Retina (tissue), 1 donor: ENCODE measurements around the gene PM20D2.
"Not testable (repeated sequence)": the region's sequence is repeated elsewhere in the genome, so short reads cannot be mapped to it uniquely, and the experiment has no call there.

Source experiments
- DNase-seq: peaks from one replicate; pipeline ENCODE4 v3.0.0-alpha.2; 2016

PM20D2 gene, protein sequence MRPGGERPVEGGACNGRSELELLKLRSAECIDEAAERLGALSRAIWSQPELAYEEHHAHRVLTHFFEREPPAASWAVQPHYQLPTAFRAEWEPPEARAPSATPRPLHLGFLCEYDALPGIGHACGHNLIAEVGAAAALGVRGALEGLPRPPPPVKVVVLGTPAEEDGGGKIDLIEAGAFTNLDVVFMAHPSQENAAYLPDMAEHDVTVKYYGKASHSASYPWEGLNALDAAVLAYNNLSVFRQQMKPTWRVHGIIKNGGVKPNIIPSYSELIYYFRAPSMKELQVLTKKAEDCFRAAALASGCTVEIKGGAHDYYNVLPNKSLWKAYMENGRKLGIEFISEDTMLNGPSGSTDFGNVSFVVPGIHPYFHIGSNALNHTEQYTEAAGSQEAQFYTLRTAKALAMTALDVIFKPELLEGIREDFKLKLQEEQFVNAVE

DNA sequence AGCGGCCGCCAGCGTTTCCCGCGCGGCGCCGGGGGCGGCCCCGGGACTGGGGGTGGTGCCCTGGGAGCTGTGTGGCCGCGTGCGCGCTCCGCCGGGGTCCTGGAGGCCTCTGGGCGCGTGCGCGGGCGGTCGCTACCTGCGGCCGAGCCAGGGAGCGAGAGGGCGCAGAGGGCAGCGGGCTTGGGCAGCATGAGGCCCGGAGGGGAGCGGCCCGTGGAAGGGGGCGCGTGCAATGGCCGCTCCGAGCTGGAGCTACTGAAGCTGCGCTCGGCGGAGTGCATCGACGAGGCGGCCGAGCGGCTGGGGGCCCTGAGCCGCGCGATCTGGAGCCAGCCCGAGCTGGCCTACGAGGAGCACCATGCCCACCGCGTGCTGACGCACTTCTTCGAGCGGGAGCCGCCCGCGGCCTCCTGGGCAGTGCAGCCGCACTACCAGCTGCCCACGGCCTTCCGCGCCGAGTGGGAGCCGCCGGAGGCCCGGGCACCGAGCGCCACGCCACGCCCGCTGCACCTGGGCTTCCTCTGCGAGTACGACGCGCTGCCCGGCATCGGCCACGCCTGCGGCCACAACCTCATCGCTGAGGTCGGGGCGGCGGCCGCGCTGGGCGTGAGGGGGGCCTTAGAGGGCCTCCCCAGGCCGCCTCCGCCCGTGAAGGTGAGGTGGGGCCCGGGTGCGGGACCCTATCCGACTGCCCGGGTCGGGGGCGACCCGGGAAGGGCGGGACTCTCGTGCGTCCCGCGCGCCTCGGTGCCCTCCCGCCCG, at the start of gene PM20D2:
Gene PM20D2, plus strand, starts transcription at position 100 of the 762 bp plus-strand sequence. Its CDS starts 90 bp downstream, at position 190.
- DNase-seq: peak; percentile 95

DNA sequence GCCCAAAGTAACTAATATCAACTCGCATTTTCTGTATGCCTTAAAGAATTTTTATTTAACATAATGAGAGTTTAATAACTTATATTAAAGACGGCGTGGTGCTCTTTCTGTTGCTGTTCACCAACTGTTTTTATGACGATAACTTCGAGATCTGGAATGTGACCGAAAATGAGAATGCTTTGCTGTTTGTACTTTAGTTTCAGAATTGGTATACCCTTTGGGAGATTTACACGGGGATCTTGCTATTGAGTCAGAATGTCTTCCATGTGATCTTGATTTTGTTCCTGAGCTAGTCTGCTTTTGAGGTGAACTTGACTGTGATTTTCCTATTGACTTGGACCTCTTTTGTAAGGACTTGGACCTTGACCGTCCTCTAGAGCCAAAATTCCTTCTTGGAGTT, 47.4 kb upstream of the PM20D2 start:
- no peak for DNase-seq

DNA sequence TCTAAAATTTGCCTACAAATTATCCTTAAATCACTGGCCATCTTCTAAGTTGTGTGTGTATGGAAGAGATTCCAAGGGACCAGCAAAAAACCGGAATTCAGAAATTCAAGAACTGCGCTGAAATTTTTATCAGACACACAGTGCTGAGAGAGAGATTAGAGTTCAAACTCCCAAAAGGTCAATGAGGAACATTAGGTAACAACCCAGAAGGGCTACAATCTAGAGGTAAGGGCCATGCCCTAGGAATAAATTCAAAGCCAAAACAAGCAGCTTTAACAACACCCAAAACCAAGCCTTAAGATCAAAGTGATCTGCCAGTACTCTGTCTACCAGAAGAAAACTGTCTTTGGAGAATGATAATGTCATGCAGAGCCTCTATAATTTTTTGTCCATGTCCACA, 45.7 kb upstream of the PM20D2 start:
- DNase-seq: no peak

DNA sequence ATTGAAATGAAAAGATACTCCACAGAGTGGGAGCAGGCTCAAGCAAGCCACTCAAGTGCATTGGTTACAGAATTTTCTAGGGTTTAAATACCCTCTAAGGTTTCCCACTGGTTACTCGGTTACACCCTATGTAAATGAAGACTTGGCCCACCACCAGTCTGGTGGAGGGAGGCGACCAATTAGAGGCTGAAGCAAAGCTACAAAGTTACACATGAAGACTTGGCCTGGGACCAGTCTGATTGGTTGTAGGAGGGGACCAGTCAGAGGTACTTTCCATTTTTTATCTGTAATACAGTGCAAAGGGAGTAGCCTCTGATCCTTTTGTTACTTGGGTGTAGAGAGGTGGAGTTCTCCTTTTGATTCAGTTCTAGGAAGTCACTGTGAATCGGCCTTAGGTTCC, 35.6 kb upstream of the PM20D2 start:
- DNase-seq: no peak

DNA sequence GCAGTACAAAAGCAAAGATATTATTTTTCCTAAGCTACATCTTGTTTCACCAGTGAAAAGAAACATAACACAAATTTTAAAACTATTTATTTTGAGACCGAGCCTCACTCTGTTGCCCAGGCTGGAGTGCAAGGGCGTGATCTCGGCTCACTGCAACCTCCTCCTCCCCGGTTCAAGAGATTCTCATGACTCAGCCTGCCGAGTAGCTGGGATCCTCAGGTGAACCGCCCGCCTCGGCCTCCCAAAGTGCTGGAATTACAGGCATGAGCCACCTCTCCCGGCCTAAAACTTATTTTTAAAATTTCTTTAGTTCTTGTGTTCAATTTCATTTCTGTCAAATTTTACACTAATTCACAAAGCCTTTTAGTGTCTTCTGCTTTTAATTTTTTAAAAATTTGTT, 33.9 kb upstream of the PM20D2 start:
- DNase-seq: no peak

DNA sequence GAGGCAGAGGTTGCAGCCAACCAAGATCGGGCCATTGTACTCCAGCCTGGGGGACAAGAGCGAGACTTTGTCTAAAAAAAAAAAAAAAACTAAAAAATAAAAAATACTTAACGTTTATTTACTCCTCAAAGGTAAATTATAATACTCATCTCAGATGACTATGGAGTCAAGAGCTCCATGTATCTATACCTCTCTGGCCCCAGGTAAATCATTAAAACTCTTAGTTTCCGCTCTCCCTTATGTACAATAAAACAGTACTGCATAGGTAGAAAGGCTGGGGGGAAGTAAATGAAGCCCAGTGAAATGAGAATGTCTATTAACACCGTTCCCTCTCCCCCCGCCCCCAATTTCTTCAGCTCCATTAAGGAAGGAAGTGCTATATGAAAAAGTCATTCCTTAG, 29.2 kb upstream of the PM20D2 start:
- DNase-seq: no peak

DNA sequence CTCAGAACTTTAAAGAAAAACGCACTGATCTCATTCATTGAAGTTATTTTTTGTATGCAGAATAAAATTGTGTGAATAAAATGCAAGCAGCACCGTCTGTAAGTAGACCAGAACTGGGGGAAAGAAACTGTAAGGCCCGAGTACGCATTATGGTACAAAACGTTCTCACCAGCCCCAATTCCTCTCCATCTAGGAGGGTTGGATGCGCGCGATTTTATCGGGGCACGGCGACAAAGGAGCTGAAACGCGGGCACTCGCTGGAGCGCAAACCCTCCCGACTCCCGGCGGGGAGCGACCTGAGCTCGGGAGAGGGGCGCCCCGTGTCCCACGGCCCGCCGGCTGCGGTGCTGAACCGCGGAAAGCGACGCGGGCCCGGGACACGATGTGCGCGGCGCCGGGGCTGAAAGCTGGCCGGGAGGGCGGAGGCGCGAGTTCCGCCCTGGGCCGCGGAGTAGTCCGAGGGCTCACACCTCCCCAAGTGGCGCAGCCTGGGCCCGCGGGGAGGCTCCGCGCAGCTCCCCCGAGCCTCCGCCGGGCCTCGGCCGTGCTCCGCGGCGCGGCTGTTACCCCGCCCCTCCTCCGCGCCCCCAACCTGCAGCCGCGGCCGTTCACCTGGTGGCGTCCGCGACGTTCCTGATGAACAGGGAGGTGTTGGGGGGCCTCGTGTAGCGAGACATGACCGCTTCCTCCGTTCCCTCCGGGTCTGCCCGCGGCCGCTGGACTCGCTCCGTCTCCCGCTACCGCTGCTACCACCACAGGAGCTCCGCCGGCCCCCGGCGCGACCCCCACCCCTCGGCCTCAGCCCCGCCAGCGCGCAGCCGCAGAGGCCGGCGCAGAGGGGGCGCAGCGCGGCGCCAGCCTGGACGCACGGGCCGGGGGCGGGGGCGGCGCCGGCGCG, 28.4 kb upstream of the PM20D2 start, which contains the start of gene SRSF12:
Gene SRSF12, minus strand, starts transcription at position 861 of the 898 bp plus-strand sequence. Its CDS starts 184 bp downstream, at position 677.
- peak; percentile 88 for DNase-seq

DNA sequence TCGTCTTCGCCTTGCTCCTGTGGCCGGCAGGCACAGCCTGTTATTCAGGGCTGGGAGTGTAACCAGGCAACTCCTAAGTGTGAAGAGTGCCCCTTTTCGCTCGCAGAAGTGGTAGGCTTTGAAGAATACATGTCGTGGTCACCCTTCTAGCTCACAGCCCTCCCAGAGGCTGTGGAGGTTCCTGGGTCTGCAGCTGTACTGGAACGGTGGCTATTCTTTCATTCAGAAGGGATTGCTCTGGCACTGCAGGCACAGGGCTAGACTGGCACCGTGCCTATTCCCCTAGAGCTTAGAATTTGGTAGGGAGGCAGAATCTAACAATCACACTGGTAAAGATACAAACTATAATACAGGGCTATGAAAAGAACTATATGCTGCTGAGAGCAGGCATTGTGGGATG, 26.9 kb upstream of the PM20D2 start:
- peak; percentile 18 for DNase-seq

DNA sequence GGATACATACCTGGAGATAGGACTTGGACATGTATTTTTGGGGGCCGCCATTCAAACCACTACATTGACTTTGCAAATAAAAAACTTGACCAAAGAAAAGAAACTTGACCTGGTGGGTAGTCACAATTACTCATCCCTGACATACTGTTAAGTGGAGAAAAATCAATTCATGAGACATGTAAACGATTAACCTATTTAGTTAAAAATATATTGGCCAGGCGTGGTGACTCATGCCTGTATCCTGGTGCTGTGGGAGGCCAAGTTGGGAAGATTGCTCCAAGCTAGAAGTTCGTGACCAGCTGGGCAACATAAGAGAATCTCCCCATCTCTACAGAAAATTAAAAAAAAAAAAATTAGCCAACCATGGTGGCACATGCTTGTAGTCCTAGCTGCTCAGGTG, 25.5 kb upstream of the PM20D2 start:
- no peak for DNase-seq

DNA sequence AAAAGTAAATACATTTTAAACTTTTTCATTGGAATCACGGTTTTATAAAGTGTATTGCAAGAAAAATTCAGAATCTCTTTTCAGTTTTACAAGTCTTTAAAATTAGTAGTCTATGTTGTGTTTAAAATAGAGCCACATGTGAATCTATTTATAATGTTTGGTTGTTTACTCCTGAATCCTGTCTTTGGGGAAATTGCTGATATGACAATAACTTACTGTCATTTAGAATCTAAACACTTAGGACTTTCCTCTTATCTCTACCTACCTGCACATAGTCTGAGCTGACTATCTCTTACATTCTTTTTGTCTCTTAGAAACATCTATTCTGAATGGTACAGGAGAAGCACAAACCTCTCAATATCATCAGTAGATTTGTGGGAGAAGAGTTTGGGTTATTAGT, 23.9 kb upstream of the PM20D2 start:
- no peak for DNase-seq

DNA sequence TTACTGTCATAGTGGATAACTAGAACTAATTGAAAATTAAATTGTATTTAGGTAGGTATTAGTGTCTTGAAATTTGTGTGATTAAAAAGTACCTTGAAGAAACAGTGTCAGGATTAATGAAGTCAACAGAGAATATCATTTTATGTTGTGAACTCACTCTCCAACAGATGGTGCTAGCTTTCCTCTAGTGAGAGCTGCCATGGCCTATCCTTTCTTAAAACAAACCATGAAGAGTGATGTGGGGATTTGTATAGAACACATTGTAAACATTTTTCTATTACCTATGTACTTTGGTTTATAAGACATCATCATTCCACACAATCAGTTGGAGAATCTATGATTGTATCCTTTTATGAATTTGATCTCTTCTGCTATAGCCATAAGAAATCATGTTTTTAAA, 23.2 kb upstream of the PM20D2 start:
- DNase-seq: no peak

DNA sequence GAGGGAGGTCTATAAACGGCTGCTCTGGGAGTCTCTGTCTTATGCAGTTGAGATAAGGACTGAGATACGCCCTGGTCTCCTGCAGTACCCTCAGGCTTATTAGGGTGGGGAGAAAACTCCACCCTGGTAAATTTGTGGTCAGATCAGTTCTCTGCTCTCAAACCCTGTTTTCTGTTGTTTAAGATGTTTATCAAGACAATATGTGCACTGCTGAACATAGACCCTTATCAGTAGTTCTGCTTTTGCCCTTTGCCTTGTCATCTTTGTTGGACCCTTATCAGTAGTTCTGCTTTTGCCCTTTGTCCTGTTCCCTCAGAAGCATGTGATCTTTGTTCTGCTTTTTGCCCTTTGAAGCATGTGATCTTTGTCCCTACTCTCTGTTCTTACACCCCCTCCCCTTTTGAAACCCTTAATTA, 17.6 kb upstream of the PM20D2 start:
- DNase-seq: not testable (repeated sequence)

DNA sequence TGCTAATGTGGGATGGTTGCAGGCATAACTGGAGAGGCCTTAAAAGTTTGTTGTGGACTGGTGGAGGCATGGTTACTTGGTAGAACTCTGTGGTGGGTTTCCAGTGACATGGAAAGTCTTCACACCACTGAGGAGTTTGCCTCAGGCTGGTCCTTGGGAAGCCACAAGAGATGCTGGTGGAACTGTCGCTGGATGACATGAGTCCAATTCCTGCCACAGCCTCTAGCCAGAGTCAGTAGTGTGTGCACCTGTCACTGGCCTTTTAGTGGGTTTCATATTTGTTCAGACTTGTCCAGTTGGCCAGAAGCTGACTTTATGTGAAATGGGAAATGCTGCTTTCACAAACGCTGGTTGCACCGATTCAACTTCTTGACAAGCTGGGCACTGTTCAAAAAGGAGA, 14.3 kb upstream of the PM20D2 start:
- no peak for DNase-seq

DNA sequence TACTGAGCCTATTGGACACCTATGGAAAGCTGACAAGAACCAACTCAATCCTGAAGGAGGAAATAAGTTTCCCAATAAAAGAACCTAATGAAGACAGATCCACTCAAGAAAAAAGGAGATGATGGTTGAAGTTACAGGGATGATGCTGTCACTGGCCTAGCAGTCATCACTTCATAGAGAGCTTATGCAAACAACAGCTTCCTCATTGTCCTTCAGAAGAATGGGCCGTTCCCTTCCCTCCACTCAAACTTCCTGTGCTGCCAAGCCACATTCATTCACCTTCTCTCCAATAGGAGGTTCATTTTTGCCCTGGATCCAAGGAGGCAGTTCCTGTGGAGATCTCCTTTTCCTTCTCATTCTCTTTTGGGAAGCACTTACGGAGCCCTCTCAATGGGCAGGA, 13.8 kb upstream of the PM20D2 start:
- no peak for DNase-seq

DNA sequence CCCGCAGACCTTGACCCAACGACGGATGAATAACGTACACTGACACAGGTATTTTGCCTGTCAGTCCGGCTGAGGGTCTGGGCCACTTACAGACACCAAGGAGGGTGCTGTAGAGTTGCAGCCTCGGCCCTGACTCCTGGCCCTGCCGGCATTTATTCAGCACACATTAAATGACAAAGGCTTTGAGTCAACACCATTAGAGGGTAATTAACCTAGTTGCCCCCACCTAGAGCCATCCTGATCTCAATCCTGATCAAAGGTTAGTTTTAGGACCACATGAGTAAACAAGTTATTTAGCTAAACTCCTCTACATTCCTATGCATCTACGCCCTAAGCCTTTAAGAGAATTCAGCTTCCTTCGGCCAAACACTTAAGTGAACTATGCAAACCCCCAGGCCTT, 11.9 kb upstream of the PM20D2 start:
- DNase-seq: no peak

DNA sequence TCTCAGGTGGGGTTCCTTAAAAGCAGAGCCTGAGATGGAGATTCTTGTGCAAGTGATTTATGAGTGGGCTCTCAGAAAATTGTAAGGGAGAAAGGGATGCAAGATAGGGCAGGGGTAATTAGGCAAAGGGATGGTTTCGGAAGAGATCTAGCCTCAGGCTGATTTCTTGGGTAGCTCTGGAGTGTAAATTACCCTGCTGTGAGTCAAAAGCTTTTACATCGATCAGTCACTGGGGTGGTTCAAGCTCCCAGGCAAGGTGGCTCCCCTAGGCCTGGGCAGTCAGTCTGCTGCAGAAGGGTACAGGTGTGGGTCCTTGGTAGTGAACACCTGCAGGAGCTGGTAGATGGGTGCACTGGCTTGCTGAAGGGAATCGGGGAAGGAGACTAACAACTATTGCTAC, 11.1 kb upstream of the PM20D2 start:
- no peak for DNase-seq

DNA sequence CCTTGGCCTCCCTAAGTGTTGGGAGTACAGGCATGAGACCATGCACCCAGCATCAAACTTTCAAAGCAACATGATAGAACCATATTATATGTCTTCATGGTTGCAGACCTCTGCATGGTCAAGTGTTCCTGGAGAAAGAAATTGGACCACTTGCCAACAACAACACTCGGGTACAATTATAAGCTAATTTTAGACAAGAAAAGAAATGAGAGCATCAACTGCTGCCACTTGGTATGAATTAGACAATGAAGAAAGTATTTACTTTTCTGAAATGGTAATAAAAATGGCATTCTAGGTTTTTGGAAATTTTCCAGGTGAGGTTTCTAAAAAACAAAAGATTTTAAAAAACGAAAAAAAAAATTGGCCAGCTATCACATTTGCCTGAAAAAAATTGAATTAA, 7.7 kb upstream of the PM20D2 start:
- DNase-seq: no peak

DNA sequence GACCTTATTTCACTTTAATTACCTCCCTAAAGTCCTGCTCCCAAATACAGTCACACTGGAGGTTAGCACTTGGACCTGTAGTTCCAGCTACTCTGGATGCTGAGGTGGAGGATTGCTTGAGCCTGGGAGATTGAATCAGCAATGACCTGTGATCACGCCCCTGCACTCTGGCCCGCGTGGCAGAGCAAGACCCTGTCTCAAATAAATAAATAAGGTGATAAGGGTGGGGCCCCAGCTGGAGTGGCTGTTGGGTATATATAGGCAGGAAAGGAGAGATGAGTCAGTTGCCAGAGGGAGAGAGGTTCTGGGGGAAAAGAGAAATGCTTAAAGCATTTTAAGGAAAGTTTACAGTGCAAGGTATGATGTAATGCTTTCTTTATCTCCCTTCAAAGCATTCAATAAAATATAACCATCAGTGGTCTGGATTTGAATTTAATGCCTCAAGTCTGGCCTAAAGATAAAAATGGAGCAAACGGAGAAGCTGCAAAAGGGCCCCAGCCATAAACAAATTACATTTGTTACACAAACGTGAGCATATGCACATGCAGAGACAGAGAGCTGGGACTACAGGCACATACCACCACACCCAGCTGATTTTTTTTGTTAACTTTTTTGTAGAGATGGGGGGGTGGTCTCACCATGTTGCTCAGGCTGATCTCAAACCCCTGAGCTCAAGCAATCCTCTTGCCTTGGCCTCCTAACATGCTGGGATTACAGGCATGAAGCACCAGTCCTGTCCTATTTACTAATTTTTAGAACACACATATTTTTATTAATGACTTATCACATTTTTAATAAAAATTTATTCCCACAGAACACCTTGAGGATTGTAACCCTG, 6.1 kb upstream of the PM20D2 start:
- DNase-seq: no peak

DNA sequence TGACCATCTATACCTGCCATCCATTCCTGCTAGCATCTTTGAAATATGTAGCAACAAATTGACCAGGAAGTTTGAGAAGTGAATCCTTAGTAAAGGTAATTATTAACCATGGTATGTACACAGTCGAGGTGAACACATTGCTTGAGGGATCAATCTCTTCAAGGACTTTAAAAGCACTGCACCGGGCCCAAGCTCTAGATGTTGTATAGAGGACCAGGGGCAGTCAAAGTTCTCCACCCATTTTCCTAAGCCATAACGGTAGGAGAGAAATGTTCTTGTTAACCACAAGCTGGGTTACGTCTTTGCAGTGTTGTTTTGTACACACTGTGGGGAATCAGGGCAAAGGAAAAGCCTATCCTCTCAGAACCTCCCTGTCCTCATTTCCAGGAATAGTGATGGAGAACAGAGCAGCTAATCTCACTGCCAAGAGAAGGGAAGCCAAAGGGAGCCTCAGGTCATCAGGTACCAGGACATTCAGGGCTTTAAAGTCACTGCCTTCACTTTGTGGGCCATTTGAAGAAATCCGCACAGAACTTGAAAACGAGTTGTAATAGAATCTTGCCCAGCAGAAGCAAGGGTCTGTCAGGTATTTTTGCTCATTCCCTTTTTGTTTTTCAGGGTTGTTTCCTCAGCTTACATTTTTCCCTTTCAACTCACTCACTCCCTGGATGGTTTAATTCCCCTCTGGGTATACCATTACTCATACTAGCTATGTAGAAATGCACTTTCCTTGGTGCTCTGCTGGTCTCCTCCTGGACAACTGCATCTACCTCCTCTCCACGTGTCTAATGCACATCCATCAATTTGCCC, 5.3 kb upstream of the PM20D2 start:
- no peak for DNase-seq

DNA sequence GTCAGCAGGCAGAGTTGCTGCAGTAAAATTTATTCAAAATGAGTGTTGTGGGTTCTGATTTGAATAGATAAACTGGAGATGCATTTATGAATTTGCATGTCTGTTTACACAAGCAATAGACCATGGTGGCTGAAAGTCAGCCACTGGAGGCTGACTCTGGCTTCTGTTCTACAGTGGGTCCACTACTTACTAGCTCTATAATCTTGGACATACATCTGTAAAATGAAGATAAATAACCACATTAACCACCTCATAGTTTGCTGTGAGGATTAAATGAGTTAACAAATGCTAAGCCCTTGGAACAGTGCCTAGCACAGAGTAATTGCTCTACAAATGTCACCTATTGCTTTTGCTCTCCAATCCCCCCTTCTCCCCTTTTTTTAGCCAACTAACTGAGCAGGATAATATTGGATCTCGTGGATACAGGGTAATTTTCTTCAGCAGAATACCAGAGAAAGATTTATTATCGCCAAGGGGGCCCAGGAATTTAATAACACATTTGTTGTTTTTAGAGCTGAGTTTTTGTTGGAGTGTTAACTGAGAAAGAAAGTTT, 1.4 kb upstream of the PM20D2 start:
- DNase-seq: no peak
